ENCODE measurements around the gene NDUFS2.

DNA sequence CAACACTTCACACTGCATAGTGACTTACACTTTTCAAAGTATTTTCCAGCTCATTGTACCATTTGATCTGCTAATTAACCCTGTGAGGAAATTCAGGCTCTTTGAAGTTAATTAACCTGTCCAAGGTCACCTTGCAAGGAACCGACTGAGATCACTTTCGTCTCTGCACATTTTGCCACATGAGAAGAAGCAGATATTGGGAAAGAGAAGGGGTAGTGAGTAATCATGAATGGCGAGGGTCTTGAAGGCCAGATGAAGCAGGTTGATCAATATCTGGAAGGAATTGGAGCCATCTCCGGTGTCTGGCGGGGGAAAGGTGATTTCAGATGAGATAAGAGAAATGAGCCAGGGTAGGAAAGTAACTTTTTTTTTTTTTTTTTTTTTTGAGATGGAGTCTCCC lies 17.8 kb downstream of the NDUFS2 start:
- TF ChIP-seq, protein P1, sequence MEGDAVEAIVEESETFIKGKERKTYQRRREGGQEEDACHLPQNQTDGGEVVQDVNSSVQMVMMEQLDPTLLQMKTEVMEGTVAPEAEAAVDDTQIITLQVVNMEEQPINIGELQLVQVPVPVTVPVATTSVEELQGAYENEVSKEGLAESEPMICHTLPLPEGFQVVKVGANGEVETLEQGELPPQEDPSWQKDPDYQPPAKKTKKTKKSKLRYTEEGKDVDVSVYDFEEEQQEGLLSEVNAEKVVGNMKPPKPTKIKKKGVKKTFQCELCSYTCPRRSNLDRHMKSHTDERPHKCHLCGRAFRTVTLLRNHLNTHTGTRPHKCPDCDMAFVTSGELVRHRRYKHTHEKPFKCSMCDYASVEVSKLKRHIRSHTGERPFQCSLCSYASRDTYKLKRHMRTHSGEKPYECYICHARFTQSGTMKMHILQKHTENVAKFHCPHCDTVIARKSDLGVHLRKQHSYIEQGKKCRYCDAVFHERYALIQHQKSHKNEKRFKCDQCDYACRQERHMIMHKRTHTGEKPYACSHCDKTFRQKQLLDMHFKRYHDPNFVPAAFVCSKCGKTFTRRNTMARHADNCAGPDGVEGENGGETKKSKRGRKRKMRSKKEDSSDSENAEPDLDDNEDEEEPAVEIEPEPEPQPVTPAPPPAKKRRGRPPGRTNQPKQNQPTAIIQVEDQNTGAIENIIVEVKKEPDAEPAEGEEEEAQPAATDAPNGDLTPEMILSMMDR (IDR thresholded peaks at IDR 0.05), result no peak
- TF ChIP-seq EP300 (IDR thresholded peaks at IDR 0.05; ENCODE audit: low read depth), result no peak
- TF ChIP-seq POLR2A (IDR thresholded peaks at IDR 0.05), result no peak
